Epithelial cell of proximal tubule (primary cell): ENCODE results near the gene ADAM15. TPM values are rescaled to one million over a fixed set of nuclear protein-coding genes. Genes with fewer than 3 reads are reported as not detected.

Experiments used
- DNase-seq: peaks from one replicate; pipeline ENCODE4 v3.0.0-alpha.2; 2011; ENCODE audit warnings: low read depth
- H3K4me3 ChIP-seq: 2 replicates; pipeline ENCODE4 v1.5.1; 2011; ENCODE audit warnings: low read depth, mild to moderate bottlenecking, low read length
- CTCF ChIP-seq: conservative IDR thresholded peaks from 2 replicates; pipeline ENCODE4 v1.5.1; 2012; ENCODE audit warnings: low read depth, mild to moderate bottlenecking, low read length
- total RNA-seq: library from RNA; depleted of rRNA; stranded (reverse); fragments of >200 nt; gene quantifications from 2 replicates; pipeline ENCODE4 v1.2.3, GENCODE V29; 2015

The ADAM15 gene
- total RNA-seq, 1 donor from 2014 or later: 164 TPM

GRCh38 chr1:155004352-155005075 is 46.6 kb upstream of the ADAM15 start:
- TF ChIP-seq CTCF: no peak
- H3K4me3 ChIP-seq: peak overlapping the region; percentile 85
- no peak for DNase-seq

- peak overlapping the region; percentile 85 for H3K4me3 ChIP-seq
- no peak for DNase-seq
- no peak for TF ChIP-seq CTCF
These were observed 45.8 kb upstream of the ADAM15 start for GRCh38 chr1:155005076-155006011.

GRCh38 chr1:155006601-155007101 is 44.5 kb upstream of the ADAM15 start:
- no peak for DNase-seq
- no peak overlapping the region for H3K4me3 ChIP-seq
- no peak for TF ChIP-seq CTCF

GRCh38 chr1:155007251-155007828 is 43.8 kb upstream of the ADAM15 start:
- no peak for TF ChIP-seq CTCF
- H3K4me3 ChIP-seq: no peak overlapping the region
- DNase-seq: no peak

- H3K4me3 ChIP-seq: no peak overlapping the region
- DNase-seq: no peak
- no peak for TF ChIP-seq CTCF
These were observed 42.8 kb upstream of the ADAM15 start for GRCh38 chr1:155008015-155008941.

- no peak for DNase-seq
- TF ChIP-seq CTCF: no peak
- H3K4me3 ChIP-seq: no peak overlapping the region
These were observed 41.9 kb upstream of the ADAM15 start for GRCh38 chr1:155009221-155009711.
